ENCODE data around the gene AEBP1. TPM values are rescaled to one million over a fixed set of nuclear protein-coding genes. Genes with fewer than 3 reads are reported as not detected.

AEBP1 gene
- total and polyA plus RNA-seq, 8 donors = 14.6 to 179 (median 41.2) TPM

- no peaks in the 10 kb centered on the region for H3K4me1 ChIP-seq
- TF ChIP-seq POLR2AphosphoS5 (IDR thresholded peaks at IDR 0.05) (no peak), POLR2A (IDR thresholded peaks at IDR 0.05) (no peak), EP300 (IDR thresholded peaks at IDR 0.05) (no peak)
- TF ChIP-seq, protein P1, sequence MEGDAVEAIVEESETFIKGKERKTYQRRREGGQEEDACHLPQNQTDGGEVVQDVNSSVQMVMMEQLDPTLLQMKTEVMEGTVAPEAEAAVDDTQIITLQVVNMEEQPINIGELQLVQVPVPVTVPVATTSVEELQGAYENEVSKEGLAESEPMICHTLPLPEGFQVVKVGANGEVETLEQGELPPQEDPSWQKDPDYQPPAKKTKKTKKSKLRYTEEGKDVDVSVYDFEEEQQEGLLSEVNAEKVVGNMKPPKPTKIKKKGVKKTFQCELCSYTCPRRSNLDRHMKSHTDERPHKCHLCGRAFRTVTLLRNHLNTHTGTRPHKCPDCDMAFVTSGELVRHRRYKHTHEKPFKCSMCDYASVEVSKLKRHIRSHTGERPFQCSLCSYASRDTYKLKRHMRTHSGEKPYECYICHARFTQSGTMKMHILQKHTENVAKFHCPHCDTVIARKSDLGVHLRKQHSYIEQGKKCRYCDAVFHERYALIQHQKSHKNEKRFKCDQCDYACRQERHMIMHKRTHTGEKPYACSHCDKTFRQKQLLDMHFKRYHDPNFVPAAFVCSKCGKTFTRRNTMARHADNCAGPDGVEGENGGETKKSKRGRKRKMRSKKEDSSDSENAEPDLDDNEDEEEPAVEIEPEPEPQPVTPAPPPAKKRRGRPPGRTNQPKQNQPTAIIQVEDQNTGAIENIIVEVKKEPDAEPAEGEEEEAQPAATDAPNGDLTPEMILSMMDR (IDR thresholded peaks at IDR 0.05) = no peak
- intact Hi-C loops (cut with DNase I; ENCODE audit: low total_unique reads) = no loop called here
- no peaks in the 10 kb centered on the region for H3K36me3 ChIP-seq
- H3K4me3 ChIP-seq = no peak overlapping the region
- no peaks in the 10 kb centered on the region for H3K9me3 ChIP-seq
- peaks cover 0 to 3% (median 0%) of the 10 kb centered on the region in 3 donors for H3K27me3 ChIP-seq
- DNase-seq = no peak
- no peak overlapping the region for H3K27ac ChIP-seq
- 50 to 77% (median 61%) methylated on average over 1 to 4 of the region's 4 CpGs for WGBS, 5 donors
These were observed 52.4 kb downstream of the AEBP1 start for GRCh38 chr7:44156453-44157010.

DNA sequence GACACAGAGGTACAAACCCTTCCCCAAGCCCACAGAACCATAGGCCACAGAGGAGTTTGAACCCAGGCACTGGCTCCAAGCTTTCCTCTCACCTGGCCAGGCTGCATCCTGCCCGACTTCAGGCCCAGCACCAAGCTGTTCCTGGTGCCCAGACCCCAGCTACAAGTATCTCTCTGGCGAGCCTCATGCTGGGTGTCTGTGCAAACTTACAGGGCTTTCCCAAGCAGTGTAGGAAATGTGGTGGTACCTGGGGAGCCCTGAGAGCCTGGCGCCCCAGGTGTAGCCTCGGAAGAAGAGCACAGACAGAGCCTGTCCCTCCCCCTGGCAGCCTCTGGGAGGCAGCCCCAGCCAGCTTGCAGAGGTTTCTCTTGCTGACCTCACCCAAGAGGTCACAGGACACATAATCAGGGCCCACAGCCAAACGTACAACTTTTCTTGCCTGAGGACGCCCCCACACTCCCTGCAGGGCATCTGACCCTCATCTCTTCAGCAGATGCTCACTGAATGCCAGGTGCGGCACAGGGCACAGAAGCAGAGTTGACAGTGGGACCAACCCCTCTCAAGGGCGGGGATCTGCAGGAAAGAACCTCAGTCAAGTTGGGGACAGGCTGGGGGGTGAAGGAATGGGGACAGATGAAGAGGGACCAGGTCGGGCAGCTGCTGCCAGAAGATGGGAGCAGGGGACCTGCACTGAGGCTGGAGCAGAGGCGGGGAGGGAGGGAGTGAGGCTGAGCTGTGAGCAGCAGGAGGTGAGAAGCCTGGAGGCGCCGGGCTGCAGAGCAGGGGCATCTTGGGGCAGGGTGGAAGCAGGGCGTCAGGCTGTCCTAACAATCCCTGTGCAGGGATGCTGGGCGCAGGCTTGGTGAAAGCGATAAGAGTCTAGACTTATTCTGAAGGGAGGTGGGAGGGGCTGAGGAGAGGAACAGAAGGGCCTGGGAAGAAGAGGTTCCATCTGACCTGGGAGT is 53.3 kb downstream of the AEBP1 start:
- no peak for DNase-seq
- TF ChIP-seq, protein P1 (IDR thresholded peaks at IDR 0.05) = no peak
- no peak for TF ChIP-seq POLR2AphosphoS5 (IDR thresholded peaks at IDR 0.05)
- TF ChIP-seq POLR2A (IDR thresholded peaks at IDR 0.05) = no peak
- no peak for TF ChIP-seq EP300 (IDR thresholded peaks at IDR 0.05)
- WGBS, 5 donors = 75 to 78% (median 77%) methylated on average over 15 of the region's 15 CpGs

DNA sequence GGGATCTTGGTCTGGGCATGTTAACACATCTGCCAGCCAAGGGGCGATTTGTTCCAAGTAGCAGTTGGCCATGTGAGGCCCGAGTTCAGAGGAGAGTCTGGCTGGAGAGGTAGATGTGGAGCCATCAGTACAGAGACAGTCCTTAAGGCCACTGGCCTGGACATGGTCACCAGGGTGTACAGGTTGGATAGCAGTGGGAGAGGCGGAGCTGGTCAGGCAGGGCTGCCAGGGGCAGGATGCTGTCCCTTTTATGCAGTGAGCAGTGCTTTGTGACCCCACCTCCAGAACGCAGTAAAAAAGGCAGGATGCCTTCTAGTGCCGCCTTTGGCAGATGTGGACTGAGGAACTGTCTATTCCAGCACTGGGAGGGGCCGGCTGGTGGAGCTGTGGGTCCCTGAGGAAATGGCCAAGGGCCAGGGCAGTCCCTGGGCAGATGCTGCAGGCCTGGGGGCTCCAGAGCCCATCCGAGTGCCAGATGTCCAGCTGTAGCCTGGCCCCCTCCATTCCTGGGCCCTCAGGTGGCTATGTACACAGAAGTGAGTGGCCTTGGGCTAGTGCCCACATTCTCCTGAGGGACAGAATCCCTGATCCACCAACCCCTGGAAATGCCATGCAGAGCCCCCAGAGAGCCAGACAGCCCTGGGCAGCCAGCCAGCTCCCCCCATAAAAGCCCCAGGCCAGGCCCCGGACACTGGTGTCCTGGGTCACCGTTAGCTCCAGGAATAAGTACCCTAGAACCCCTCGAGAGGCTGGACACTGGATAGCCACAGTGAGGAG is 54.1 kb downstream of the AEBP1 start:
- 72 to 84% (median 80%) methylated on average over 7 to 10 of the region's 10 CpGs for WGBS, 5 donors
- Histone ChIP-seq H3K9me3 (no peaks in the 10 kb centered on the region), H3K36me3 (no peaks in the 10 kb centered on the region), H3K27me3 (peaks cover 0 to 3% (median 0%) of the 10 kb centered on the region in 3 donors), H3K27ac (no peak overlapping the region), H3K4me3 (no peak overlapping the region), H3K4me1 (no peaks in the 10 kb centered on the region)
- TF ChIP-seq POLR2A (IDR thresholded peaks at IDR 0.05) (no peak), EP300 (IDR thresholded peaks at IDR 0.05) (no peak), POLR2AphosphoS5 (IDR thresholded peaks at IDR 0.05) (no peak)
- TF ChIP-seq, protein P1 (IDR thresholded peaks at IDR 0.05) = no peak
- intact Hi-C loops (cut with DNase I; ENCODE audit: low total_unique reads) = no loop called here
- DNase-seq = no peak

More for the DNA sequence above, 53.3 kb downstream of the AEBP1 start:
- intact Hi-C loops (cut with DNase I; ENCODE audit: low total_unique reads) = no loop called here
- peaks cover 0 to 3% (median 0%) of the 10 kb centered on the region in 3 donors for H3K27me3 ChIP-seq
- H3K27ac ChIP-seq = no peak overlapping the region
- no peaks in the 10 kb centered on the region for H3K36me3 ChIP-seq
- H3K9me3 ChIP-seq = no peaks in the 10 kb centered on the region
- no peak overlapping the region for H3K4me3 ChIP-seq
- no peaks in the 10 kb centered on the region for H3K4me1 ChIP-seq
